COLO668 (cell line): ENCODE measurements around the gene HLTF.
"Not testable (repeated sequence)": the region's sequence is repeated elsewhere in the genome, so short reads cannot be mapped to it uniquely, and the experiment has no call there.

Source experiments
- DNase-seq: peaks from one replicate; lab custom pipeline; 2025; ENCODE audit not compliant: unreplicated experiment; lab: John Stamatoyannopoulos, UW

Gene HLTF

DNA sequence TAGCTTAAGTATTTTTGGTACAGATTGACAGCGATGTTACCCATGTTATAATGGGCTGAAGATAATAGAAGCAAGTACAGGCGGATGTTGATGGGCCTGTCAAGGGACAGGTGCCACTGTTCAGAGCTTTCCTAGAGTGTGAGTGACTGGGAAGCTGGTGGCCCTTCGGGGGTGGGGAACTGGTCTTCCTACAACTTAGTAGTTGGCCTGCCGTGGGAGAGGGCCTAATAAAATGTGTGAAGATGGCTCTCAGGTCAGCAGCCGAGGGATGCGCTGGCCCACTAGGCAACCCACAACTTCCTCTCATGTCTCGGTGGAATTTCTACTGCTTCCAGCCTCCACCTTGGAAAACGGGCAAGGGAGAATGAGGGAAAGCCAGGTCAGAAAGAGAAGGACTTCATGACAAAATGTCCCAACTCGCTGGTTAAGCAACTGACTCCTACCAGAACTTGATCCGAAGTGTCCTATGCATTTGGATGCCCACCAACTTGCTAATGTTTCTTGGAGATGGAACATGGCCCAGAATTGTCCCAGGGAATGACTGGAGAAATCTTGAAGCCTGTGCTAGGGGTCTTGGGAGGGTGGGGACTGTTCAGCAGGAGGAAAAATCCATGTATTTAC lies 93.6 kb downstream of the HLTF start:
- DNase-seq: peak; percentile 4

DNA sequence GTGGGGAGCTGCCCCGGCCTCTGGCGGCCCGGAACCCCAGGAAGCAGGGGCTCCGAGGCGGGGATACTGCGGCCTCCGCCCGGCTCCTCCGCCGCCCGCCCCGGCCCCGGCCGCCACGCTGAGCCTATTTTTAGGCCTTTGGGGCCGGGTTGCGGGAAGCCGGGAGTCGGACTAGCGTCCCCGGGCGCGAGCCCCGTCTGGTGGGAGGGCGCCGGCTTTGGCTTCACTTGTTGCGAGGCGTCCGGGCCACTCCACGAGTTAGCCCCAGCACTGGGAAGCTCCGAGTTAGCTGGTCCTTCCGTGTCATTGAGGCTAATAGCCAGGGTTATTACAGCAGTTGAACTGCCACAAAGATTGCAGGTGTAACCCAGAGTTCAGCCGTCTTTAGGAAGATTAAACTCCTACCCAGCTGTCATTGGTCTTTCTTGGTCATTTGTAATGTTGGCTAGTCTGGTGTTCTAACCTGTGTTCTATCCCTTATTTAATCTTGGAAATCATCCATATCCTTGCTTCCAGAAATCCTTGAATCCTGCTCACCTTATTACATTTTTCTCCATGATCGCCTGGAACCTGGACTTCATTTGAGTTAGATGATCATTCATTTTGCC lies 94.2 kb downstream of the HLTF start:
- peak; percentile 45 for DNase-seq

DNA sequence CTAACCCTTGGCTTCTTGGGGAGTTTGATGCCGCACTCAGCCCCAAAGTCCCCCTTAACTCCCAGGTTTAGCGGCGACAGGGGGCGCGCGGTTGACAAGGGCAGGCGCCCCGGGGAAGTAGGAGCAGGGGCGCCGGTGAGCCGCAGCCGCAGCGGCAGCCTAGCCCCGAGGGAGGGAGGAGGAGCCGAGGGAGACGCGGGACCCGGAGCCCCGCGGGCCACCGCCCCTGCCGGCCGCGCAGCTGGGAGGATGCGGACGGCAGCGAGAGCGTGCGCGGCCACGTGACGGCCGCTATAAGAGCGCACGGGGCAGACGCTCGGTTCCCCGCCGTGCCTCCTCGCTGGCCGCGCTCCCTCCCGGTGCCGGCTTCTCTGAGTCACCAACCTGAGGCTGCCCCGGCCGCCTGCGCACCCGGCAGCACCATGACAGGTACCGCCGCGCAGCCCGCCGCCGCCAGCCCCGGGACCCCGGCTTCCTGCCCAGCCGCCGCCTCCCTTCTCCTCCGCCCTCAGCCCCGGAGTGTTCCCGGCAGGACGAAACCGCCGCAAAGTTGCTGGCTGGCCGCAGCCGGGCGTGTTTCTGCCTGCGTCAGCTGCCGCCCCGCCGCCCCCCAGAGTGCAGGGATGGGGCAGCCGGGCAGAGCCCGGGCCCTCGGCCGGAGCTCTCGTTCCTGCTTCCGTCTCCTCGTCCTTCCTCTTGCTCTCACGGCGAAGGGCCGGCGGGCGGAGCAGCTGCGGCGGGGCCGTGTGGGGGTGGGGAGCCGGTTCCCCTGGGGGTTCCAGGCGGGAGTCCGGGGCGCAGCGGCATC lies 94.9 kb downstream of the HLTF start, which contains the start of gene GYG1:
Gene GYG1, plus strand, starts transcription at position 322 of the 808 bp plus-strand sequence. Its CDS starts 101 bp downstream, at position 423.
- DNase-seq: peak; percentile 86

DNA sequence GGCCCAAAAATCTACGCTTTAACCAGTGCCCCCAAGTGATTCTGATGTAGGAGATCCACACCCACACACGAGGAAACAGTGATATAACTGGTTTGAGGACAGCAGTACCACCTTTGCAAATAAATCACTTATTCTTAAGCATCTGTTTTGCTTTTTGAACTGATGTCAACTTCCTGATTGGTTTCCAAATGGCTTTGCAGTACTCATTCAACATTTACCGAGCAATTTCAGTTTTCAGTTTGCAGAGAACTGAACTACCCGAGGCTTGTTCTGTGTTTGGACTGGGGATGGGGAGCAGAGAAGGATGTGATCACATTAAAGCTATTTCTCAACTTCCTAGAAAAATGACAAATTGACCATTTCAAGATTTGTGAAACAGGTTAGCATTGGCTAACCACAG lies 96.1 kb downstream of the HLTF start:
- no peak for DNase-seq

DNA sequence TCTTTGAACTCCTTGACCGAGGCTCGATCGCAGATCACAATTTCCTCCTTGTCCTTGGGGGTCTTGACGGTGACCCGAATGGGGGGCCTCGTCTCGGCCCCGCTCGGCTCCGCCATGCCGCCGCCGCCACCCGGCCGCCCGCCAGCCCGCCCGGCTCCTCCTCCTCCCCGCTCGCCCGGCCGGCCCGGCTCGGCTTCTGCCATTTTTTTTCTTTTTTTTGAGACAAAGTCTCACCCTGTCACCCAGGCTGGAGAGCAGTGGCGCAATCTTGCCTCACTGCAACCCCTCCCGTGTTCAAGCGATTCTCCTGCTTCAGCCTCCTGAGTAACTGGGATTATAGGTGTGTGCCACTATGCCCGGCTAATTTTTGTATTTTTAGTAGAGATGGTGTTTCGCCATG lies 98.8 kb downstream of the HLTF start:
- DNase-seq: not testable (repeated sequence)

DNA sequence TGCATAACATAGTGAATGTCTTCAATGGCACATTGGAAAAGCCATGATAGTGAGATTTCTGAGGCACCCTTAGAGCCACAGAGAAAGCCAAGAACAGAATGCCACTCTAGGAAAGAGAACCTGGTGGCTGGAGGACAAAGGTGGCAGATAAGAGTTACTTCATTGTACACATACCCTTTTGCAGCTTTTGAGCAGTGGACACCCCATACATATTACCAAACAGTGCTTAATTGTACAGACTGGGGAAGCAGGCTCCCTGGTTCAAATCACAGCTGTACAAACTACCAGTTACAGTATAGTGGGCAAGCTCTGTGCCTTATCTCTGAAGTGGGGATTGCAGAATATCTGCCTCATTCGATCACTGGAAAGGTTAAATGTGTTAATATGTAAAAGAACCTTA lies 105.1 kb downstream of the HLTF start:
- no peak for DNase-seq
